Colonic mucosa (tissue), 4 donors: ENCODE results near the gene ATP2C2. TPM values are rescaled to one million over a fixed set of nuclear protein-coding genes. Genes with fewer than 3 reads are reported as not detected.
"Not testable (repeated sequence)": the region's sequence is repeated elsewhere in the genome, so short reads cannot be mapped to it uniquely, and the experiment has no call there.

ENCODE experiments used
- DNase-seq: peaks from one replicate; pipeline ENCODE4 v3.0.0-alpha.2; 2020
- H3K27ac ChIP-seq: fragments of 200-600 bp; one replicate; pipeline ENCODE4 v1.8.0; 2021
- H3K27me3 ChIP-seq: fragments of 200-600 bp; one replicate; pipeline ENCODE4 v1.8.0; 2021
- H3K36me3 ChIP-seq: fragments of 200-600 bp; one replicate; pipeline ENCODE4 v1.8.0; 2021
- H3K4me1 ChIP-seq: fragments of 200-600 bp; one replicate; pipeline ENCODE4 v1.8.0; 2021; ENCODE audit warnings: mild to moderate bottlenecking
- H3K4me3 ChIP-seq: fragments of 200-600 bp; one replicate; pipeline ENCODE4 v1.8.0; 2021
- H3K9ac ChIP-seq, 2 donors: one replicate each; pipeline ENCODE4 v1.7.0; 2013; ENCODE audit warnings: control low read depth in 2 of 2, low read depth in 2 of 2, low read length in 2 of 2
- H3K9me3 ChIP-seq: fragments of 200-600 bp; one replicate; pipeline ENCODE4 v1.8.0; 2021
- CTCF ChIP-seq: fragments of 200-600 bp; IDR thresholded peaks from one replicate; pipeline ENCODE4 v1.8.0; 2022; ENCODE audit warnings: antibody characterized with exemption, mild to moderate bottlenecking
- intact Hi-C: fragments of 100-400 bp; cut with DNase I; formaldehyde crosslinking; loops from one replicate; pipeline ENCODE4 v1.14.1; 2022
- total RNA-seq, 2 donors: library from RNA; stranded (reverse); fragmentation: NEBNext Ultra II Directional in 1 of 2; extraction: Animal tissue kit (Norgen Biotek cat#: 25700) in 1 of 2; gene quantifications; one replicate each; pipeline ENCODE4 v1.2.1, GENCODE V29; 2021
- donor health status: healthy.
- donor health status: DM: no; HTN: no; CAD: no.
- donor health status: DM: no; HTN: no; CAD: no.

ATP2C2 gene
- total RNA-seq, 2 donors from 2014 or later = 126 to 220 TPM

GRCh38 chr16:84391151-84392030 lies 23.1 kb downstream of the ATP2C2 start:
- DNase-seq = peak; percentile 51
- Histone ChIP-seq H3K9ac (no peak overlapping the region), H3K4me1 (no peaks in the 10 kb centered on the region), H3K27ac (no peak overlapping the region), H3K4me3 (no peak overlapping the region), H3K9me3 (no peaks in the 10 kb centered on the region), H3K36me3 (no peaks in the 10 kb centered on the region), H3K27me3 (no peaks in the 10 kb centered on the region)
- intact Hi-C loops = no loop called here
- TF ChIP-seq CTCF = no peak

- intact Hi-C loops = no loop called here
- H3K4me1 ChIP-seq = no peaks in the 10 kb centered on the region
- DNase-seq = no peak
- no peak overlapping the region for H3K4me3 ChIP-seq
- no peaks in the 10 kb centered on the region for H3K9me3 ChIP-seq
- H3K36me3 ChIP-seq = no peaks in the 10 kb centered on the region
- TF ChIP-seq CTCF = no peak
- H3K27me3 ChIP-seq = no peaks in the 10 kb centered on the region
- H3K27ac ChIP-seq = no peak overlapping the region
- H3K9ac ChIP-seq = no peak overlapping the region
Observed at GRCh38 chr16:84392031-84392360, 23.7 kb downstream of the ATP2C2 start.

- H3K27me3 ChIP-seq, H3K9me3 ChIP-seq, H3K9ac ChIP-seq, H3K4me3 ChIP-seq, H3K4me1 ChIP-seq, H3K27ac ChIP-seq, H3K36me3 ChIP-seq, intact Hi-C loops, DNase-seq: not testable (repeated sequence)
Observed at GRCh38 chr16:84396082-84396481, 27.7 kb downstream of the ATP2C2 start.

GRCh38 chr16:84396537-84397008 lies 28.2 kb downstream of the ATP2C2 start:
- intact Hi-C loops = no loop called here
- H3K9ac ChIP-seq = no peak overlapping the region
- H3K27me3 ChIP-seq = no peaks in the 10 kb centered on the region
- no peak for TF ChIP-seq CTCF
- H3K36me3 ChIP-seq = no peaks in the 10 kb centered on the region
- no peaks in the 10 kb centered on the region for H3K4me1 ChIP-seq
- H3K27ac ChIP-seq = no peak overlapping the region
- H3K4me3 ChIP-seq = no peak overlapping the region
- no peak for DNase-seq
- H3K9me3 ChIP-seq = no peaks in the 10 kb centered on the region

- no peak overlapping the region for H3K4me3 ChIP-seq
- no peaks in the 10 kb centered on the region for H3K36me3 ChIP-seq
- DNase-seq = no peak
- no peaks in the 10 kb centered on the region for H3K27me3 ChIP-seq
- H3K27ac ChIP-seq = no peak overlapping the region
- no peak for TF ChIP-seq CTCF
- H3K9ac ChIP-seq = no peak overlapping the region
- intact Hi-C loops = no loop called here
- no peaks in the 10 kb centered on the region for H3K9me3 ChIP-seq
- H3K4me1 ChIP-seq = no peaks in the 10 kb centered on the region
Observed at GRCh38 chr16:84397090-84397489, 28.8 kb downstream of the ATP2C2 start.

- H3K4me1 ChIP-seq = no peaks in the 10 kb centered on the region
- no peak overlapping the region for H3K4me3 ChIP-seq
- intact Hi-C loops = no loop called here
- H3K36me3 ChIP-seq = no peaks in the 10 kb centered on the region
- TF ChIP-seq CTCF = no peak
- H3K9ac ChIP-seq = no peak overlapping the region
- no peaks in the 10 kb centered on the region for H3K27me3 ChIP-seq
- H3K27ac ChIP-seq = no peak overlapping the region
- H3K9me3 ChIP-seq = no peaks in the 10 kb centered on the region
- no peak for DNase-seq
Observed at GRCh38 chr16:84398701-84399100, 30.4 kb downstream of the ATP2C2 start.

- H3K4me3 ChIP-seq, H3K36me3 ChIP-seq, intact Hi-C loops, H3K9ac ChIP-seq, H3K9me3 ChIP-seq, H3K4me1 ChIP-seq, H3K27me3 ChIP-seq, H3K27ac ChIP-seq, DNase-seq: not testable (repeated sequence)
Observed at GRCh38 chr16:84399912-84400311, 31.6 kb downstream of the ATP2C2 start.

GRCh38 chr16:84403435-84403834 lies 35.1 kb downstream of the ATP2C2 start:
- H3K9ac ChIP-seq, intact Hi-C loops, H3K9me3 ChIP-seq, H3K4me1 ChIP-seq, H3K27me3 ChIP-seq, H3K36me3 ChIP-seq, DNase-seq, H3K27ac ChIP-seq, H3K4me3 ChIP-seq: not testable (repeated sequence)
